CD4-positive, alpha-beta T cell treated with Interleukin-6 for 4 hours (primary cell): Measurements from ENCODE around the gene HOXD3.

ENCODE experiments used
- DNase-seq: peaks from one replicate; pipeline ENCODE4 v3.0.0-alpha.2; 2020; ENCODE audit warnings: mixed read lengths

The HOXD3 gene

DNA sequence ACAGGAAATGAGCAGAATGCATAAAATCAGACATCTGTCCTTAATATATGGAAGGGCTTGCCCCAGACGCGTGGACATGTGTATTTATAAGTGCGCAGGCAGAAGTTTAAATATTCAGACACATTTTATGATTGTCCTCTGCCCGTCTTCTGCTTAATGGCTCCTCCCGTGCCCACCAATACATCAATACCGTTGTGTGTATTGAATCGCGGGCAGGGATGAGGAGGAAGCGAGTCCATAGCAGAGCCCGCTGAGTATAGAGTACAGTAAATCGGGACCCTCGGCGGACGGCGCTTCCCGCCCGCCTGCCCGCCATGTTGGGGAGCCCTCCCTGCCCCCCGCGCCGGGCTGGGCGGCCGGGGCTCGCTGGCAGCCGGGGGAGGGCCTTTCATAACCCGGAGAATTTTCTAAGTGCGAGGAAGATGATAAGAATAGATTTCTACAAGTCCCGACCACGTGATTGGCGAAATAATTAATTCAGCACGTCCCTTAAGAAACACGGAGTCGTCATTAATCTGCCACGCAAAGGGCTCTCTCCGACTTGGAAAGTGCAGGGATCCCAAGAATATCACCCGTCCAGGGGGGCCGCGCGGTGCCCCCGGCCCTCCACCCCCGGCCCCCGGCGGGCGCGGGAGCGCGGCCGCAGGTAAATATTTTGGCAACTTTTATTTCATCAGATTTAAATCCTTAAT is at the start of gene HOXD3:
HOXD3 (plus strand) TSS at position 501 of the 692 bp plus-strand sequence. CDS start 11,808 bp downstream, outside the sequence.
- no peak for DNase-seq

DNA sequence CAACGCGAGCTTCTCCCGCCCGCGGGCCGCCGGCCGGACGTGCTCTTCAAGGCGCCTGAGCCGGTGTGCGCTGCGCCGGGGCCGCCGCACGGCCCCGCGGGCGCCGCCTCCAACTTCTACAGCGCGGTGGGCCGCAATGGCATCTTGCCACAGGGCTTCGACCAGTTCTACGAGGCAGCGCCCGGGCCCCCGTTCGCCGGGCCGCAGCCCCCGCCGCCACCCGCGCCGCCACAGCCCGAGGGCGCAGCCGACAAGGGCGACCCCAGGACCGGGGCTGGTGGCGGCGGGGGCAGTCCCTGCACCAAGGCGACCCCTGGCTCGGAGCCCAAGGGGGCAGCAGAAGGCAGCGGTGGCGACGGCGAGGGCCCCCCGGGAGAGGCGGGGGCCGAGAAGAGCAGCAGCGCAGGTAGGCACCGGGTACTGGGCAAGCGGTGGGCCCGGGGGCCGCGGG is 49.4 kb upstream of the HOXD3 start:
- no peak for DNase-seq

DNA sequence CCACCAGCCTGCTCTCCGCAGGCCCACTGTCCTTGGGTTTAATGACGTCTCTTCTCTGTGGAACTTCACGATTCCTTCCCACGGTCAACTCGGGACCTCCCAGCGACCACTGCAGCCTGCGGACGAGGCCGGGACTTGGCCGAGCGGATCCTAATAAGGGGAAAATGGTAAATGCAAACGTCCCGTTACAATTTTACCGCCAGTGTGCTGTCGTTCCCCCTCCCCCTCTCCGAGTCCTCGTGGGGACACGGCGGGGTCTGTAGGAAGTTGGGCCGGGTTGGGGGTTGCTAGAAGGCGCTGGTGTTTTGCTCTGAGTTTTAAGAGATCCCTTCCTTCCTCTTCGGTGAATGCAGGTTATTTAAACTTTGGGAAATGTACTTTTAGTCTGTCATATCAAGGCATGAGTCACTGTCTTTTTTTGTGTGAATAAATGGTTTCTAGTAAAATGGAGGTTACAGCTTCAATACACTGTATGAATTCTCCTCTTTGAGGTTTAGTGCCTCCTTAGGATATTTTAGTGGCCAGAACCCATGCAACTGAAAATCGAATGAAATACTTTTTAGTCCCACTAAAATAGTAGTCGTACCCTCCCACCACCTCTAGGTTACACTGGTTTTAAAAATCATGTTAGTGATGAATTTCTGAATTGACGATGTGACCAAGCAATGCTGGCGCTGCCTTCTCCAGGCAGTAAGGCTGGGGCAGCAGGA is 47.8 kb upstream of the HOXD3 start:
- no peak for DNase-seq

DNA sequence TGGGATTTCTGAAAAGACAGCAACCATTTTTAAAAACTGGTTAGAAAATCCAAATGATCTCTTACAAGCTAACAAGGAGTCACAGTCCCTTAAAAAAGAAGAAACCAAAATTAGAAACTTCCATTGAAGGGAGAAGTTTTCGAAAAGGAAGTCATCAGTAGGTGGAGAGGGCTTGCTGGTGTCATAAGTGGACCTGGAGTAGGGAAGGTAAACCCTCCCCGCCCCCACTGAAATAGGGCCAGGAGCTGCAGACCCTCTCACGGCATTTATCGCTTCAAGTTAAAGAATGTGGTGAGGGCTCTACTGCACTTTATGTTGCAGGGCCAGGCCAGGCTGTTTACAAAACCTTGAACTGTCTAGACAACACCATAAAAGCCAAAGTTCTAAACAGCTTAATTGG is 47.2 kb upstream of the HOXD3 start:
- no peak for DNase-seq

DNA sequence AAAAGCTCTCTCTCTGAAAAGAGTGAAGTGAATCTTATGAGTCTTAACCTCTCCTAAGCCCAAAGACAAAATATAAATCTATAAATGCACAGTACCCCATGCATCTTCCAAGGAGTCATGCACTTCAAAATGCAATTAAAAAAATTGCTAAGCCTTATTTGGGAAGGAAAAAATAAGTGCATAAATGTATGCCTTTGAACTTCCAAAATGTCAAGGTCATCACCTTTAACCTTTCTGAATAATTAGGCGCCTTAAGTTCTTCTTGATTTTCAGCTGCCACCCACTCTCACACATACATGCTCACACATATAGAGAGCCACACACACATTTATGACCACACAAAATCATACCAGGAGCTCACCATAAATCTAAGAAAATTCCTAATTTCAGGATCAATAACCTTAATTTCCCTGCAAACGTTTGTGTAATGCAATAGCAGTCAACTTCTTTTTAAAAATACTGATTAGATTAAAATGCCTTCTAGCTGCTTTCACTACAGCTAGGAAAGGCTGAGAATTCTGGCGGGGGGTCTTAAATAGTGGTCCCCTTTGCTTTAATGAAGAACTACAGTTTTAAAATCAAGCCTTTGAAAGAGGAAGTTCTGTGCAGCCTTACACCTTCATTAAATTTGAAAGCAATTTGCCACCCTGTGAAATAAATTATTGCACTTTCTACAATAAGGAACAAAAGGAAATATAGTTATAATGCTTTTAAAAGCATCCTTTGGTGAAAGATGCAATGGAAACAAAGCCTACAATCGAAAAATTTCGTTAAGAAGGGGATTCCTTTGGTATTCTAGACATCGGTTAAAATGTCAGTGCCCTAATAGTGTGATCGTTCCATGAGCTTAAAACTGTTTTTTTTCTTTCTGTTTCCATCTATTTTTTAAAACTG is 46.4 kb upstream of the HOXD3 start:
- DNase-seq: no peak

DNA sequence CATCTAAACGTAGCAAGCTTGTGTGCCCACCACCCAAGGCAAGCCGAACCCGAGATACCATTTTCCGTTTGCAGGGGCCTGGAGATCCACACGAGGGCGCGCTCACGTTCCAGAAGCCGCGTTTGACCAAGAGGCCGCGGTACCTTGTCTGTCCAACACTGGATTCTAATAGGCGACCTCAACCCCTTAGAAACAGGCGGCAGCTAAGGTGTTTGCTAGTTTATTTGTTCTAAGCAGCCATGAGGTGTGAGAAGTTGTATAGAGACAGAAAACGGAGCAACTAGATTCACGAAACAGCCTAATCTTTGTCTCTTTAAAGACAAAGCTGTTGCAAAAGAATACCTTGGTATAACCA is 45.8 kb upstream of the HOXD3 start:
- DNase-seq: no peak

DNA sequence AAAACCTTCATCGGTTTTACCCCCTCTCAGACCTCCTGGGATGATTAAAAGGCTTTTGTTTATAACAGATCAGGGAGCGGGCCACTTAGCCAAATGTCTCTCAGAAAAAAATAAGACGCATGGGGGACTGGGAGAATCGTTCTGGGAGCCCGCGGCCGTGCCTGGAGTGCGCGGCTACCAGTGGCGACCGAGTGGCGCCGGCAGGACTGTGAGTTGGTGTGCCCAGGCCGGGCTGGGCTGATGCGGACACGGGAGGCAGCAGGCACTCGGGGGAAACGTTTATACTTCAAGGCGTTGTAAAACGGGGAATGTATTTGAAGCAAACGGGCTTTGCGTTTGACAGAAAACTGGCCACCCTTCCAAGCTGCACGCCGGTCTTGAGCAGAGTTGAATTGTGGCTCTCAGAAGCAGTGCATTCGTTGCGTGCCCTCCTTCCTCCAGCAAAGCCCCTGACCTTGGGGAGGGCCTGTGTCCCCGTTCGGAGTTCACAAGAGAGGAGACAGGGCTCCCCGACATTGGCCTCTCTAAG is 45.2 kb upstream of the HOXD3 start:
- no peak for DNase-seq

DNA sequence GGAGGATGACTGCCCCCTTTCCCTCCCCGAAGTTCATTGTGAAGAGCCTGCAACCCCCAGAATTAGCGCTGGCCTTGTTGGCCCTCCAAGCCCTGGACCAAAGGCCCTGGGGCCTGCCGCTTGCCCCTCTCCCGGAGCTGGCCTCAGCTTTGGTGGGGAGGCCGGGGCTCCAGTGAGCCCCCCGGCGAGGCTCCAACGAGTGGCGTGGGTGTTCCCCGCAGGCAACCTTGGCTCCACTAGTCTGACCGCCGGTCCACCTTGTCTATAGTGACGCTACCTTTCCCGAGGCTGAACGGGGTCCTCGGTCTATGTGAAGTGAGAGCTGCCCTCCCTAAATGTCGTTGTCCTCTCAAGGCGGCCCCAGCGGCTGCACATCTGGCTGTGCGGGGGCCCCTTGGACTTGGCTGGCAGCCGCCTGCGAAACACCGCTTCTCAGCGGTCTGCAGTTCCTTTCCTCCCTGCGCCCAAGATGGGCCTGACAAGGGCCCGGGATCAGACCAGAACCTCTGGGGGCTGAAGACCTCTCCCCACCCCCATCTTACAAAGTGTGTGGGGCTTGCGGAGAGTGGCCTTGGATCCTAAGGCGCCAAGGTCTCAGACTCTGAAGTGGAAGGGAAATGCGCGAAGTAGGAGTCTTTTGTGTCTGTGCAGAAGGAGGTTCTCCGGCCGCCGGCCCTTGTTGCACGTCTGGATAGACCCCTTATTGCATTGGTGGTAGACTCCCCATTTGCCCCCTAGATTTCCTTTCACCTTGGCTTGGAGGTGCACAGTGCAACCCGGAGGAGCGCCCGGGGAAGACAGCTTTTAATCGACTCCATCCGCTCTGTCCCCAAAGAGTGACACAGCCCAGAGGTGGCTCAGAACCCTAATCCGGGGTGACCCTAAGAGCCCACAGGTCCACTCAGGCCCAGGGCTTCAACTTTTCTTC is 44.5 kb upstream of the HOXD3 start:
- DNase-seq: no peak

DNA sequence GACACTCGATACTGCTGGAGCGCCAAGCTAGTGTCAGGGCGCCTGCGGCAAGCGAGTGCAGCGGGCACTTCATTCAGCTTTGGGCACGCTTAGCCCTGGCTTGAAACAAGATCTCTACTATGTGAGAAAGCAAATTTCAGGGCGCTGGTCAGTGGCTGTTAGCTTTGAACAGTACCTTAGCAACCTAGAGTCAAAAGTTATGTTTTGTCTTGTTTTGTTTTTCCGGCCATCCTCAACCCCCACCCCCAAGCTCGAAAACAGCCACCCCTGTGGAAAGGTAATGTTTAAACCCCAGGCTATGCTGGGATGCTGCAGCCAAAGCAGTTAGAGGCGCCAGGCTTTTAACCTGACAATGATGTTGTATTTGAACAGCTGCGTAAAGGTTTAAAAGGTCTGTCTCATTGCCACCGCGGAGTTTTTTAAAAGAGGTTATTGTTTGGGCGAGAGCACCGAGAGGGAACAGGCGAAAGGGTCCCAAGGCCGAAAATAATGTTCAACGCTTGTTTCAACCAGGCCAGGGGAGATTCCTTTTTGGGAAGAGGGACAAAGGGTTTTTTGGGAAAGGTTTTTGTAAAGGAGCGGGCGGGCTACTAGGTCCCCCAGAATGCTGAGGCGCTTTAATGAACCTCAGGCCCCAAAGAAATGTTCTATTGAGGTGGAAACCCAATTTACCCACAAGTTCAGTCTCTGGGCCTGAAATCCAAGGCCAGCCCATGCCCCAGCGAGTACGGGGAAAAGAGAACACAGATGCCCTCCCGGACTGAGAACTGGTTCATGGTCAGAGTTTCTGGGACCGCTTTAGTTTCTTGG is 42.8 kb upstream of the HOXD3 start:
- DNase-seq: no peak

DNA sequence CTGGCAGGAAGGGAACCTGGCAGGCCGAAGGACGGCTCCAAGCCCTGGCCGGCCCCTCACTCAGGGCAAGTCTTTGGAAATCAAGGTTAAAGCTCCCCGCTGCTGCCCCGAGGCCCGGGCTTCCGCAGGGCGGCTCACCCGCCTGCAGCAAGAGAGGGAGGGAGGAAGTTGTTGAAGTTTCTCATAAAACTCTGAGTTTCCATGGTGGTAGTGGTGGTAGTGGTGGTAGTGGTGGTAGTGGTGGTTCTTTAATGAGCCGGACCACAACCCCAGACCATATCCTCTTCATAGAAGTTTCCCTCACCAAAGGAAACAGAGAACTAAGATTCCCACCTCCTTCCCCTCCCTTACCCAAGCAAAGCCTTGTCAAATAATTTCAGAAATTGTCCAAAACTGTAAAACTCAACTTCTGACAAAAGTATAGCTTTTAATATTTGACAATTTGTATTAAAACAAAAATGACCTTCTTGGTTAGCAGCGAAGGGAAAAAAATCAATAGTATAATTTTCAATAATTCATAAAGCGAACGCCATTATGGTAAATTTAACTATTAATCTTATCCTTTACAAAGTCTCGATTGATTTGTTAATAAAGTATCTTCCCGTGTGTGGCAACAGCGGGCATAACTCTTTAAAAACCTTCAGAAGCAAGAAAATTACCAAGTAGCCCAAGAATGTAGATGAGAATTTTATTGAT is 42.0 kb upstream of the HOXD3 start:
- no peak for DNase-seq

DNA sequence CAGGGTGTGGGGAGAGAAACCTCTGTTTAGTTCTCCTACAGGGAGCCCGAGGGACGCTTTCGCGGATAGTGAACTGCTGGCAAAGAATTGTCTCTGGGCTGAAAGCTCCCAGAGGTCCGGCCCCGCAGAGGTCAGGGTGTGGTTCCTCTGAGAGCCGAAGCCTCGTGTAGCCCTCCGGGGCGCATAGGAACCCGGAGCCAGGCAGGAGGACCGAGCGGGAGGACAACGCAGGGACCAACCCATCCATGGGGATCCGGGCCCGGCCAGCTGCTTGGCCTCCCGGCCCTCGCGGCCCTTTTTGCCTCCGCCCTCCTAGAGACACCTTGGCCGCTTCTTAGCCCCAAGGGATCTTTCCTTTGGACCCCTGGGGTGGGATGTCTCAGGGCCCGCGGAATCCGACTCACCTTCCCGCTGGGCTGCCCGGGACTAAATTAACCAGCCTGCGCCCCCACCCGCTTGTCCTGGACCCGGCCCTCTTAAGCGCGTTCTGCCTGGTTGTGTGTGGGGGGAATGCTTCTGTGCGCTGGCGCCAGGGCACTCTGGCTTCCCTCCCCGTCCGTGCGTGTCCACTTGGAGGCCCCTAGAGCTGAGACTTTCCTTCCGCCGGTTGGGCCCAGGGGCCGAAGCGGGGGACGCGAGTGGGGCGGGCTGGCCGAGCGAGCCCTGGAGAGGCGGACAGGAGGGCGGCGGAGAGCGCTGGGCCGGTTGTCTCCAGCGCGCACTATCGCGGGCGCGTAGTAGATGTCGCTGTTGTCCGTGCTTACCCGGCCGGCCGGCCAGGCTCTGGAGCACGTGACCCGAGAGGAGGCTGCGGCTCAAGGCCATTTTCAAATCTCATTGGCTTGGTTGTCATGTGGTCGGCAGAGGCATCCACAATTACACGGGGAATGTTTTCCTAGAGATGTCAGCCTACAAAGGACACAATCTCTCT is 41.0 kb upstream of the HOXD3 start, which contains the start of gene HOXD10:
HOXD10 (plus strand) TSS at position 896 of the 931 bp plus-strand sequence. CDS start 56 bp downstream, outside the sequence.
- no peak for DNase-seq

DNA sequence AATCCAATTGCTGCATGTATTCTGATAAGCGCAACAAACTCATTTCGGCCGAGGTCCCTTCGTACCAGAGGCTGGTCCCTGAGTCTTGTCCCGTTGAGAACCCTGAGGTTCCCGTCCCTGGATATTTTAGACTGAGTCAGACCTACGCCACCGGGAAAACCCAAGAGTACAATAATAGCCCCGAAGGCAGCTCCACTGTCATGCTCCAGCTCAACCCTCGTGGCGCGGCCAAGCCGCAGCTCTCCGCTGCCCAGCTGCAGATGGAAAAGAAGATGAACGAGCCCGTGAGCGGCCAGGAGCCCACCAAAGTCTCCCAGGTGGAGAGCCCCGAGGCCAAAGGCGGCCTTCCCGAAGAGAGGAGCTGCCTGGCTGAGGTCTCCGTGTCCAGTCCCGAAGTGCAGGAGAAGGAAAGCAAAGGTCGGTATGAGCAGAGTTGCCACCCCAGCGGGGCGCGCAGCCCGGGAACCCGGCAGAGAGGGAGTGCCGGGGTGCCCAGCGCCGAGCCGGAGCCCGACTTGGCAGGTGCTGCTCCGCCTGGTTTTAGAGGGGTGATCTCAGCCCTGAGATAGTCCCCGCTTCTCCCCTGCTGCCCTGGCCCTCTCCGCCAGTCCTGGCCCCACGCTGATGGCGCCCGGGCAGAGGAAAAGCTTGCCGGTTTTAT is 39.8 kb upstream of the HOXD3 start:
- no peak for DNase-seq

DNA sequence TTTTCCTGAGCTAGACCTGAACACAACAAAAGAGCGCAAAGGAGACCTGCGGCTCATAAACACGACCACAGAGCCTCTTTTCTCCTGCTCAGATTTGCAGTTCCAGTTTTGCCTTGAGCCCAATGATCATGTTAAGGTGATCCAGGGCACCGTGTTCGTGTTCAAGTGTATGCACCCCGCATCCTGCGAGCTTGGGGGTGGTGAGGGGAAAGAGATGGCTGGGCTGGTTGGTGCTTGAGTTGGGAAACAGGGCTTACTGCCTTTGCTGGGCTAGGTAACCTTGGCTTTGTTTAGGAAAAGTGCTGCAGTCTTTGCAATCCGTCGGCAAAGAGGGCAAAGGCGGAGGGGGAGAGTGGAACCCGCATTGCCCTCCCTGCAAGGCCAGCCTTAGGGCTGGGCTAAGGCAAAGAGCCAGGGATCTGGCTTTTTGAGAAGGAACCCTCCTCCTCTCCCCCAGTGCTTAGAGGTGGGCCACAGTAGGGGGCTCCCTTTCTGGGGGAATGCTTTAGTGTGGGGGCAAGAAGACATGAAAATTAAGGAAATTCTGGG is 39.2 kb upstream of the HOXD3 start:
- DNase-seq: no peak

DNA sequence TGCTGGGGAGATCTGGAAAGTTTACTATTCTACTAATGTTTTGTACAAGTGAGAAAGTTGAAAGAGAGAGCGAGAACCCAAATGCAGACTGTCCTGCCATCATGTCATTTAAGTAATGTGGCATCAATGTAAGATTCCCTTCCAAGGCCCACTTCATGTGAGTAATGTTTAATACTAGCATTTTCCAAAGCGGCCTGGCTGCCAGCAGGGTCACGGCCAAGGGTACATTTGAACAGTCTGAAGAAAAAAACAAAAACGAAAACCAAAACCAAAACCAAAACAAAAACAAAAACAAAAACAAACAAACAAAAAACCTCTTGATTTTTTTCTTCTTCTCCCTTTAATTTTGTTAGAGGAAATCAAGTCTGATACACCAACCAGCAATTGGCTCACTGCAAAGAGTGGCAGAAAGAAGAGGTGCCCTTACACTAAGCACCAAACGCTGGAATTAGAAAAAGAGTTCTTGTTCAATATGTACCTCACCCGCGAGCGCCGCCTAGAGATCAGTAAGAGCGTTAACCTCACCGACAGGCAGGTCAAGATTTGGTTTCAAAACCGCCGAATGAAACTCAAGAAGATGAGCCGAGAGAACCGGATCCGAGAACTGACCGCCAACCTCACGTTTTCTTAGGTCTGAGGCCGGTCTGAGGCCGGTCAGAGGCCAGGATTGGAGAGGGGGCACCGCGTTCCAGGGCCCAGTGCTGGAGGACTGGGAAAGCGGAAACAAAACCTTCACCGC is 38.3 kb upstream of the HOXD3 start:
- no peak for DNase-seq

DNA sequence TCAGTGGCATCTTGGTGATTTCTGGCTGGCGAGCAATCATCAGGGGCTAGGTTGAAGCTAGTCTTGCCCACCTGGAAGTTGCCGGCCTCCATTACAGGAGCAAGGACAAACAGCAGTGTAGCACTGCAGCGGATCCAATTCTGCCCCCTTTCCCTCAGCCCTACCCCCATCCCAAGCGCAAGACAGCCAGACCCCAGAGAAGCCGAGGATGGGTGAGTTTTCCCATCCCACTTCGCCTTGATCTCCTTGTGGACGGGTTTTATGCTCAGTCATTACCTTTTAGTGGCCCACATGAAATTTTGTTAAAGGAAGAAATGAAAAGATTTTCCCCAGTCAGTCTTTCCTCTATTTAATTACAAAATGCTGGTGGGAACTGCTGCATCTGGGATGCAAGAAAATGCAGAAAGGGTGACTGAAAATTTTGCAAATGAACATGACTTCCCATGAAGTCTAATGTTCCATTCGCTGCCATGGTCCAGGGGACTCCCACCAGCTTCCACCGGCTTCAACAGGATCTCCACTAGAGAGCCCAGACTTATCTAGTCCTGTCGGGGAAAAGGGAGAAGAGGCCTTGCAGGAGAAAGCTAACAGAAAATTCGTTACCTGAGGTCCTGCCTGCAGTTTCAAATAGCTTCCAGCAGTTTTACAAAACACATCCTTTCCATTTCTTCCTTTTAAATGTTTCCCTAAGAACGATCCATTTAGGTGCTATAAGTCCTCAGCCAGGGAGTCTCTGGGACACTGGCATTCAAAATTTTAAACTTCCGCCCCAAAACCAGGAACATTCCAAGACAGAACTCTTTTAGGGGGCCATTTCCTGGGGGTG is 36.5 kb upstream of the HOXD3 start:
- no peak for DNase-seq

DNA sequence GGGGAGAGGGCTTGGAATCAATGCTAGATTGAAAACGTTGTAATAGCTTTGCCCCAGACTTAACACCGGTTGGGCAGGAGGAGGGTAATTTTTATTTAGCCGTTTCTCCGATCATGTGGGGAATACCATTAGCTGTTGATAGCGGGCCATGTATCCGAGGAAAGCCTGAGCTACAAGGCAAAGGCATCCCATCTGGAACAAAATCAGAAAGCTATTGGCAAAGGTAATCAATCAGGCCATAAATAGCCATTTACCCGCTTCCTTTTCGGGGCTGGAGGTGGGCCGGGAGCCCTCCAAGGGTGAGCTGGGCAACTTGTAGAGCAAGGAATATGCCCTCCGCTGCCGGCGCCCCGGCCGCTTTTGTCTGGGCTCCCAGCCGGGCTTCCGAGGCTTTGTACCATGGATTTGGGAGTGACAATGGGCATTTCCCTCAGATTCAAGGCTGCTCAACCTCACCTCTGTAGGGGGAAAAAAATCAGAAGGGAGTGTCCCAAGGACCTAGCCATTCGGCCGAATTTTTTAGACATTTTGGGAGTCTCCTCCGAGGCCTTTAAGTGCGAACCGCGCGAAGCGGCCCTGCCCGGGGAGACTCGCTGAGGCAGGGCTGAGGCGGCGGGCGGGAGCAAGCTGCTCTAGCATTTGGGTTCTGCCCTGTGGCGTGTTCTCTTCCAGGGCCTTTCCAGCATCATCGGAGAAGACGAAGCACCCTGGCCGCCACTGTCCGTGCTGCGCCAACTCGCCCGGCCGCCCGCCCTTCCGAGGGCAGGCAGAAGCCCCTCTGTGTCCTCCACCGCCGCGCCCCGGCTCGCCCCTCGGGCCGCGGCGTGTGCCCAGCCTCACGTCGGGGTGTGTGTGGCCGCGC is 35.7 kb upstream of the HOXD3 start:
- DNase-seq: no peak
